Inflammatory macrophage treated with lipopolysaccharide for 1 hour (primary cell): ENCODE results near the gene EPN3.
A peak's percentile ranks its signal among the peaks of the same experiment; 100 is the strongest.

Experiments used
- DNase-seq, 2 donors: peaks; one replicate each; pipeline ENCODE4 v3.0.0-alpha.2; 2020 to 2022

EPN3 gene

GRCh38 chr17:50536683-50537646, 4.4 kb downstream of the EPN3 start:
- no peak for DNase-seq

GRCh38 chr17:50537721-50538548, 5.4 kb downstream of the EPN3 start:
- no peak for DNase-seq

DNA sequence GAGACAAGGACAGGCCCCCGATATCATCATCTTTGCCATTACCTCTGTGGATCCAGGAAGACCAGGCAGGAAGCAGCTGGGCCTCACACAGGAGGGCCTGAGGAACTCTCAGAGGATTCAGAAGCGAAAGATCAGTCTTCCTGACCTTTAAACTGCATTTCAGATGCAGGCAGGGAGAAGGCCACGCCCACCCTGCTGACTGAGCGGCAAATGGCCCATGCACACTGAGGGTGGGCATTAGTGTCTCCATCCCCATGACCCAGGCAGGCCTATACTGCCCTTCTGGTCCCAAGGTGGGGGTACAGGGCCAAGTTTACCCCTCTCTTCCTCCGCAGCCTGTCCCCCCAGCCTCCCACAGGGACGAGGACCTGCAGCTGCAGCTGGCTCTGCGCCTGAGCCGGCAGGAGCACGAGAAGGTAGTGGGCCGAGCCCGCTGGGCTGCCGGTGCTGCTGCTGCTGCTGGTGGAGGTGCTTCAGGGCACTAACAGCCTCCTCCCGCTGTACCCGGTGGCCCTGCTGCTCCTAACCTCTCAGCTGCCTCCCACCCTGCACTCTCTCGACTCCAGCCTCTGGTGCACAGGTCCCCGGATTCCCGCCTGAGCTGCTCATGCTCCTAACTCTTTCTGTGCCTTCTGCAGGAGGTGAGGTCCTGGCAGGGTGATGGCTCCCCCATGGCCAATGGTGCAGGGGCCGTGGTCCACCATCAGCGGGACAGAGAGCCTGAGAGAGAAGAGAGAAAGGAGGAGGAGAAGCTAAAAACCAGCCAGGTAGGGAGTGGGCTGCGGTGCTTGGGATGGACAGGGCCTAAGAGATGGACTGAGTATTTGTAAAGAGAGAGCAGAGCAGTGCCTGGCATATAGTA, 6.2 kb downstream of the EPN3 start:
- DNase-seq = no peak

- no peak for DNase-seq
Observed at GRCh38 chr17:50539762-50540559, 7.4 kb downstream of the EPN3 start.

DNA sequence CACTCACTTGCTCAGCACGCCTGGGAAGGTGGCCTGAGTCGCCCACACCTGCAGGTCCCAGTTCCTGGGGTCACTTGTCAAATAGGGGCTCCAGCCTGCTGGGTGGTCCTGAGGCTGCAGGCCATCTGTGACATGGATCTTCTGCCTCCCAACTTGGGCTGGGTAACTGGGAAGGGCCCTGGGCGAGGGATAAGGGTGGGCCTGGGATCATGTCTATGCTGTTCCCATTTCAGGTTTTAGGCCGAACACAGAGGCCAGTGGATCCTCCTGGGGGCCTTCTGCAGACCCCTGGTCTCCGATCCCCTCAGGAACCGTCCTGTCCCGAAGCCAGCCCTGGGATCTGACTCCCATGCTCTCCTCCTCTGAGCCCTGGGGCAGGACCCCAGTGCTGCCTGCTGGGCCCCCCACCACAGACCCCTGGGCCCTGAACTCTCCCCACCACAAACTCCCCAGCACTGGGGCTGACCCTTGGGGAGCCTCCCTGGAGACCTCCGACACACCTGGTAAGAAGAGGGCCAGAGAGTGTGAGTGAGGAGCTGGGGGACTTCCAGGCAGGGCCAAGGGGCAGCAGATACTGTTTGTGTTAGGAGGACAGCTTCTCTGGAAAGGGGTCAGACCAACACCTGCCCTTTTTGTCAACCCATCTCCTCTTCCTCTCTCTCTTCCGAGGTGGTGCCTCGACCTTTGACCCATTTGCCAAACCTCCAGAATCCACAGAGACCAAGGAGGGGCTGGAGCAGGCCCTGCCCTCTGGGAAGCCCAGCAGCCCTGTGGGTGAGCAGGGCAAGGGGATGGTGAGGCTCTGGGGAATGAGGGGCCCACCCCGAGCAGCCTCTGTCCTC, 8.2 kb downstream of the EPN3 start:
- no peak for DNase-seq

DNA sequence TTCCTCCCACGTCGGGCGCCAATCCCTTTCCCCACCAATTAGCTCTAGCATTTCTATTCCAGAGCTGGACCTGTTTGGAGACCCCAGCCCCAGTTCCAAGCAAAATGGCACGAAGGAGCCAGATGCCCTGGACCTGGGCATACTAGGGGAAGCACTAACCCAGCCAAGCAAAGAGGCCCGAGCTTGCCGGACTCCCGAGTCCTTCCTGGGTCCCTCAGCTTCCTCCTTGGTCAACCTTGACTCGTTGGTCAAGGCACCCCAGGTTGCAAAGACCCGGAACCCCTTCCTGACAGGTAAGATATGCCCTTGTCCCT, 8.8 kb downstream of the EPN3 start:
- DNase-seq = no peak

DNA sequence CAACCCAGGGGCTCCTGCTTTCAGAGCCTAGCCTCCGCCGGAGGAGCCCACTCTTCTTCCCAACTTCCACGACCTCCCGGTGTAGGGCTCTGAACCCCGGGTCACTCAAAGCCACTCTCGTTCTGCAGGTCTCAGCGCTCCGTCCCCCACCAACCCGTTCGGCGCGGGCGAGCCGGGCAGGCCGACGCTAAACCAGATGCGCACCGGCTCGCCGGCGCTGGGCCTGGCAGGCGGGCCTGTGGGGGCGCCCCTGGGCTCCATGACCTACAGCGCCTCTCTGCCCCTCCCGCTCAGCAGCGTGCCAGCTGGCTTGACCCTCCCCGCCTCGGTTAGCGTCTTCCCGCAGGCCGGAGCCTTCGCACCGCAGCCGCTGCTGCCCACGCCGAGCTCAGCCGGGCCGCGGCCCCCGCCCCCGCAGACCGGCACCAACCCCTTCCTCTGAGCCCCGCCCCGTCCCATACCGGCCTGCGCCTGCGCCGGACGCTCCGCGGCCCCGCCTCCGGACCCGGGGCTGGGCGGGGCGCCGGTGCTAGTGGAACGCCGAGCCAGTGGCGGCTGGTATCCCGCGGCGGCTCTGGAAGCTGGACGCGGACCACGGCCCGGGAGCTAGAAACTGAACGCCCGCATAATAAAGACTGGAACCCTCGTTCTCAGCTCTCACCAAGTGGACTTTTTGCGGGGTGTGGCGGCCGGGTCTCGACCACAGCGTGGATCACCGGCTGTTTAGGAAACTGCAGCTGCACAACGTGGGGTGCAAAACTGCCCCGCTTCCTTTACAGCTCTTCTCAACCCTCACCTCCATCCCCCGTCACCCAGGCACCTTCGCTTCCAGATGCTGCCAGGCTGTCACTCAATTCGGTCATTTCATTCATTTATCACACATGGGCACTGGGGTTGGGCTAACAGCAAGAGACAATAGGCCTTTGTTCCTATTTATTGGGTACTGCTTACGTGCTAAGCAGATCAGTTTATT, 9.5 kb downstream of the EPN3 start:
- peak; percentile 78 to 90 for DNase-seq

GRCh38 chr17:50542795-50543774, 10.6 kb downstream of the EPN3 start:
- no peak for DNase-seq

GRCh38 chr17:50544516-50544915, 12.0 kb downstream of the EPN3 start:
- peak; percentile 30 to 42 for DNase-seq

GRCh38 chr17:50545311-50545710, 12.8 kb downstream of the EPN3 start:
- DNase-seq = no peak

DNA sequence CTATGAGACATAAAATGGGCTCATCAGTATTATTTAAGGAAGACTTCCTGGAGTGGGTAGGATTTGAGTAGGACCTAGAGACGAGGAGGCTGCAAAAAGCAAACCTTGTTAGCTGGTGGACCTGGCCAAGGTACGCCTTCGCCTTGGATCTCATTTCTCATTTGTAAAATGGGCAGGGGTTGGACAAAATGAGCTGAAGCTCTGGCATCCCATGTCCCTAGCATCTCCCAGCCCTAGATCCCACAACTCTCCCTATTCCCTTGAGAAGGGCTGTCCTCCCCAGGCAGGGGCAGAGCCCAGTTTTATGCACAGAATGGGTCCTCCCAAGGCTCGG, 14.1 kb downstream of the EPN3 start:
- DNase-seq = no peak

DNA sequence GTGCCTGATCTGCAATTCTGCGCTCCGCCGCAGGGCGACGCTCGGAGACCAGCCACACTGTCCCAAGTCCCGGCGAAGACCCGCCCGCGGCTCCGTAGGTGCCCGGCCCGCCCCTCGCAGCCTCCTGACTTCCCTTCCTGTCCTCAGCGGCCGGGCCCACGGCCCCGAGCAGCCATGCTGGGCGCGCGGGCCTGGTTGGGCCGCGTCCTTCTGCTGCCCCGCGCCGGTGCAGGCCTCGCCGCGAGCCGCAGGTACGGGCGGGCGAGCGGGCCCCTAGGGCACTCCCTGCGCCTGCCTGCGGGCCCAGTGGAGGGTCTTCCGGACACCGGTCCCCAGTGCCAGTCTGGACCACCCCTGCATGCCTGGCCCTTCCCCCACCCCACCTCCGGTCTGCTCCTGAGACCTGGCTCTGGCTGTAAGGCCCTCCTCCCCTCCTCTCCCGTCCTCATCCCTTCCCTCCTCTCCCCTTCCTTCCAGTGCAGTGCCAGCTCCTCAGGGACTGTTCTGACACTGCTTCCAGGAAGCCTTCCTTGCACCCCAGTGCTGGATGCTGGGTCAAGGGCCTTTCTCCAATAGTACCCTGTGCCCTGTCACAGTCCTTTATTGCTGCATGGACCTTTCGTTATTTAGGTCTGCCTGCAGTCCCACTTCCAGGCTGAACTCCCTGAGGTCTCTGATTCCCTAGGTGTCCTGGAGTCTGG, 14.7 kb downstream of the EPN3 start, which contains the start of gene SPATA20:
SPATA20 (plus strand) TSS at position 140 of the 701 bp plus-strand sequence; CDS start at position 175, 35 bp downstream.
- DNase-seq = peak; percentile 83 to 98

DNA sequence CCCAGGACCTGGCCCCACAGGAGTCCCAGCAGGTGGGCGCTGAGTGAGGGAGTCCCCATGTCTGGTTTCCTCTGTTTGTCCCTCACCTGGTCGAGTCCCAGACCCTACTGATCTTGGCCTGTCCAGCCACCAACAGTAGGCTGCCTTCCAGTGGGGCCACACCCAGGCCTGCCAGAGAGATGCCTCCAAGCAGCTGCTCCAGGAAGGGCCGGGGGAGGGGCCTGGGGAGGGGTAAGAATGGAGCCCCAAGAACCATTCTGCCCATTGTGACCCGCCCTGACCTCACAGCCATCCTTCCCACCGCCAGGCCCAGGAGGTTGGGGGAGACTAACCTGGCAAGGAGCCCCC, 15.2 kb downstream of the EPN3 start:
- DNase-seq = no peak

GRCh38 chr17:50548831-50549230, 16.3 kb downstream of the EPN3 start:
- no peak for DNase-seq

DNA sequence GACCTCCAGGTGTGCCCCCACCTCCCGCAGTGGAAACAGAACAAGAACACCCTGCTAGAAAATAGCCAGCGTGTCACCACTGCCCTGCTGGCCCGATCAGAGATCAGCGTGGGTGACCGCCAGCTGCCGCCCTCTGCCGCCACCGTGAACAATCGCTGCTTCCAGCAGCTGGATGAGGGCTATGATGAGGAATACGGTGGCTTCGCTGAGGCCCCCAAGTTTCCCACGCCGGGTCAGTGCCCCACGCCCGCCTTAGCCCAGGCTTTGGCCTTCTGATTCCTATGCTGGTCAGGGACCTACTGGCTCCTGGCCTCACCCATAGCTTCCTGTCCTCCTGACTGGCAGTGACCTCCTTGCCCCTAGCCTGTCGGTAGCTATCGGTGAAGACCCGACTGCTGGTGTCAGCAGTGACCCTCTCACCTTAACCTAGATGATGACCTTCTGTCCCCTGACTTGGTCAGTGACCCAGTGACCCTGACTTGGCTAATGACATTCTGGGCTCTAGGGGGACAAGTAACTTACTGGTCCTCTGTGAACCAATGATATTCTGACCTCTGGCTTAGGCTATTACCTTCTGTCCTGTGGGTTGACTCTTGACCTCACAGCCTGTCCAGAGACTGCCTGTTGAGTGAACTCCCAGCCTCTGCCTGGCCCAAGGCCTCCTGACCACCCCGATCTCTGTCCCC, 16.9 kb downstream of the EPN3 start:
- DNase-seq = no peak

GRCh38 chr17:50549969-50550368, 17.4 kb downstream of the EPN3 start:
- DNase-seq = no peak

GRCh38 chr17:50550661-50551432, 18.3 kb downstream of the EPN3 start:
- DNase-seq = peak; percentile 29 to 68
